NCI-H2029 treated with DMSO at 0.1 percent for 48 hours (cell line): ENCODE results near the gene MPIG6B.

Source experiments
- DNase-seq: peaks from one replicate; lab custom pipeline; 2025; lab: John Stamatoyannopoulos, UW

Gene MPIG6B

DNA sequence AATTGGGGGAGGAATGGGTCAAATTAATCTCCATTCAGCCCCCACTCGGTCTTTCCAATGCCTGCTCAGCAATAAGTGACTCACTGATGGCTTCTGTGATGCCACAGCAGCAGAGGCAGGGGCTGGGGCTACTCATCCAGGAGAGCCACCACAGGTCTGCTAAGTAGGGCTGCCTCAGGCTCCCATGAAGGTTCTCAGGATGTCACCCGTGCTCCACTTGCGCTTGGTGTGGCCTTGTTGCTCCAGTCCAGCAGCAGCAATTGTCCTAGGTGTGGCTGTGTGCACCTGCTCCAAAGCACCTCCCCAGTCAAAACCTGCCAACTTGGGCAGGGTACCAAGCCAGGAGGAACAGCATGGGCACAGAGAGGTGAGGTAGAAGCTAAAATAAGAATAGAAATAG, 1.0 kb upstream of the MPIG6B start:
- DNase-seq: no peak

DNA sequence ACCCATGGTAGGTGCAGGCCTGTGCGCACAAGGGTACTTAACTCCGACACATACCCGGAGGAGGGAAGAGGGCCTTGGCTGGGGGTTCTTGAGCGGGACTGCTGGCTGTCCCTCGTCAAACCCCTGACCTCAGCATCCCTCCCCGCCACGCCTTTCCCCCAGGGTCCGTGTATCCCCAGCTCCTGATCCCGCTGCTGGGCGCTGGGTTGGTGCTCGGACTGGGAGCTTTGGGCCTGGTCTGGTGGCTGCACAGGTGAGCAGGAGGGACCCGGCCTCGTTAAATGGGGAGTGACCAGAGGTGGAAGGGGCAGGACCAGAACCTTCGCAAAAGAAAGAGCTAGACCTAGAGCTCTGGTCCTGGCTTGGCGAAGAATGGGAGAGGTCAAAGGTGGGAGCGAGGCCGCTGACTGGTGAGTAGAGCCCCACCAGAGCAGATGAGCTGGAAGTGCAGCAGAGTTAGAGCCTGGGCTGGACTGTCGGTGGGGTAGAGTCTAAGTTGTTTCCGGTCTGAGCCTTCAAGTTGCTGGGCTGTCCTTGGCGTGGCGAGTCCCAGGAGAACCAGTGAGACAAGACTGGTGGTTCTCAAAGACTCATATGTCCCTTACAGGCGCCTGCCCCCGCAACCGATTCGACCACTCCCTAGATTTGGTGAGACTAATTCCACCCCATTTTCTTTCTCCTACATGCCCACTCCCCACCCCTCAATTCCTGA, 963 bp downstream of the MPIG6B start:
- DNase-seq: no peak

DNA sequence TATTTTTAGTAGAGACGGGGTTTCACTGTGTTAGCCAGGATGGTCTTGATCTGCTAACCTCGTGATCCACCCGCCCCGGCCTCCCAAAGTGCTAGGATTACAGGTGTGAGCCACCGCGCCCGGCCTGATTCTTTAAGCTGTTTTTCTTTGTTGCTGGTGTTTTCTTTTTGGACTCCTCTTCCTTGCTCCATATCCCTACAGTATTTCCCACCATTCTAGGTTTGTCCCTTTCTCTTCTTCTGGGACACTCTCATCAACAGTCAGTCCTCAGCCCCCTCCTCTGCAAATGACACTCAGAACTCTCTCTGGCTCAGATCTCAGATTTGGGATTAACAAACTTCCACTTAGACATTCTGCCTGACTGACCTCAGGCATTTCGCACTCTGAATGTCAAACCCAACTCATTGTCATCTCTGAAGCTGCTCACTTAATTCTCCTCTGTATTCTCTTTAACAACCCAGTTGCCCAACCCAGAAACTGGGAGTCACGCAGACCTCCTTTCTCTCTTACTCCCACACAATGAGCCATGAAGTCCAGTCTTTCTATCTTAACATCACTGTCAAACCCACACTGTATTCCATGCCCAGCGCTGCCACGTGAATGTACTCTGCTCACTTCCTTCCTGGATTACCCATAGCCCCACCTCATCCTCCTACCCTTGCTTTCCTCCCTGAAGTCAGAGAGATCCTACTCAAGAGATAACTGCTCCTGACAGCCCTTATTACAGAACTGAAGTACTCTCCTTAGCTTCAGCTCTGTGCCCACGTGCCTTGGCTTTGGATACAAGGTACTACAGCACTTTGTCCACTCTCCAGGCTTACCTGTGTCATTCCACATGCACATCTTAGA, 2.6 kb downstream of the MPIG6B start:
- DNase-seq: no peak

DNA sequence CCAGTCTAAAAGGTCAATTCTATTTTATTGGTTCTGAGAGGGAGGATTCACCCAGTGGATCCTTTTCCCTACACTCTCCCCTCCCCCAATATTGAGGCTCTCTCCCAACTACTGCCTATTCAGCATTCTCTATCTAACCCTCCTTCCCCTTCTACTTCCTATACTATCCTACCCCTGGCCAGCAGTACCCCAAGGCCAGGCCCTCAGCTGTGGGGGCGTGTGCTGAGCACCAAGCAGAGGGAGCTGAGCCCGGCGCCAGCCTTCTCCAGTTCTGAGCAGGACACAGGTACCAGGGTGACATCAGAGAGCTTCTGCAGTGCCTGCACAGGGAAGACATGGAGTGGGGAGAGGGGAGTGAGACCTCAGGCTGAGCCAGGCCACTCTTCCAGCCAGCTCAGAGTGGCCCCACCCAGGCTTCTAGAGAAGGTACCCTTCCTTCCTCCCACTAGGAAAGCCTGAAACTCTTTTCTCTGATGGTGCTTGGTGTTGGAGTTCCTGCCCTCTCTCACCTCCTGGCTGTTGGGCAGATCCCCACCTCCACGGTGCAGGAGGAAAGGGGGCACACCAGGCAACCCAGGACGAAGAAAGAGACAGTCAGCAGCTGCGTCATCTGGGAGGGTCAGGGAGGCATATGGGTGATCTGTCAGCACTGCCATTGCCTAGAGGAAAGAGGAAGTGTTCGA, 4.0 kb downstream of the MPIG6B start:
- DNase-seq: no peak

DNA sequence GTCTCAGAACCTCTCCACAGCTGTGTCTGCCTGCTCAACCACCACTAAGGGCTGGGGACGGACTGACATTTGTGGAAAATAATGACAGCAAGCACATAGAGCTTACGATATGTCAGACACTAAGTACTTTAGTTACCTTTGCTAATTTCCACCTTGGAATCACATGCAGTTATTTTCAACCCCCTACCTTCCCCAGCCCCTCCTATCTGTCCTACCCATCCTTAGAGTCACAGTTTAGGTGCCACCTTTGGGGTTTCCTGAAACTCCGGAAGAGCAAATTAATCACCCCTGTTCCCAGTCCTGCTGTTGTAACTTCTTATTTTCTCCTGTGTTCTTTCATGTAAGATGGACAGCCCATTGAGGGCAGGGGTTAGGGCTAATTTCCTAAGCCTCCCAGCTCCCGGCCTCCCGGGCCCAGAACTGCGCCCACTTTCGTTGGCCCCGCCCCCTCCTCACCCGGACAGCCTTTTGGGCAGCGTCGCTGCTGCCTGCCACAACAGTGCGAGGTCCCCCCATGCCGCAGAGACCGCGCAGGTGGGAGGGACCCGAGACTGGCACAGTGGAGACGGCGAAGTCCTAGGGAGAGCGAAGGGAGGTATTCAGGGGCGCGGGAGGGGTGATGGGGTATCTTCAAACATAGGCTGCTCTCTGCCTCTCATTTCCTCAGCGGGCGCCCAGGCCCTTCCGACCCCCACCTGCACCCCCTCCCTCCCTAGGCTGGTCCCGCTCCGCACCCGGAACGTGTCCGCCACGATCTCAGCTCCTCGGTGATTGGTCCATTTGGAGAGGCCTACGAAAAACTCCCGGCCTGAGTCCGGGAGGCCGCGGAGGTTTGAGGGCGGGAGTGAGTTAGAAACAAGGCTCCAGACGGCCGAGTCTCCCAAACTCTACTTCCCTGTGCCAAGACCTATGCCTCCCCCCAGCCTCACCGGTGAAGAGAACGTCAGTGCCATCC, 4.8 kb downstream of the MPIG6B start:
- no peak for DNase-seq

DNA sequence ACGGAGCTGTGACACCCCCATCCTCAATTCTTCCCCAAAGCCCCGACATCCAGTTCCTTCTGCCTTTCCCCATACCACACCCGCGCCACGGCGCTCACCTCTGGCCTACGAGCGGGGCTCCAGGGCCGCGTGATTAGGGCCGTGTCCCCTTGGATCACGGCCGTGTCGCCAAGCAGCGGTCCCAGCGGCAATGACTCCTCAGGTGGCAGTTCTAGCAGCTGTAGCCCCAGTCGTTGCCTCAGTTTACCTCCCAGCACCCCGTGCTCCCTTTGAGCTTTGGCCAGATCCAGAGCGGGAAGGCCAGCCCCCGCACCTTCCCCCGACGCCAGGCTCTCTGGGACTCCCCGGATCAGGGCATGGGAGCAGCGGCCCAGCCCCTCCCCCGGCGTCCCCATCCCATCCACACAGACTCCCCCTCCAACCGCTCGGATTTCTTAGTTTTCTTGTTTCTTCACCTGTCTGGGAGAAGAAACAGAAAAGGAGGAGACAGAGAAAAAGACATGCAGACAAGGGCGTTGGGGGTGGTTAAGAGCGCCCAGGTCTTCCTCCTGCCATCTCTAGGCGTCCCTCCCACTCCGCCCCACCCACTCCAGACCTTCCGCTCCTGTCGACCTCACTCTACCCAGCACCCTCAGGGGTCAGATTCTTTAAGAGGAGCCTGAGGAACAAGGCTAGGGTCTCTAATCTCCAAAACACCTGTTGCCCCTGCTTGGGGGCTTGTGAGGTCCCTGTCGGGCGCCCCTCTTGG, 5.8 kb downstream of the MPIG6B start, which contains the start of gene DDAH2:
Gene DDAH2, minus strand, starts transcription at position 533 of the 748 bp plus-strand sequence. Its CDS starts 138 bp downstream, at position 395.
- DNase-seq: no peak

DNA sequence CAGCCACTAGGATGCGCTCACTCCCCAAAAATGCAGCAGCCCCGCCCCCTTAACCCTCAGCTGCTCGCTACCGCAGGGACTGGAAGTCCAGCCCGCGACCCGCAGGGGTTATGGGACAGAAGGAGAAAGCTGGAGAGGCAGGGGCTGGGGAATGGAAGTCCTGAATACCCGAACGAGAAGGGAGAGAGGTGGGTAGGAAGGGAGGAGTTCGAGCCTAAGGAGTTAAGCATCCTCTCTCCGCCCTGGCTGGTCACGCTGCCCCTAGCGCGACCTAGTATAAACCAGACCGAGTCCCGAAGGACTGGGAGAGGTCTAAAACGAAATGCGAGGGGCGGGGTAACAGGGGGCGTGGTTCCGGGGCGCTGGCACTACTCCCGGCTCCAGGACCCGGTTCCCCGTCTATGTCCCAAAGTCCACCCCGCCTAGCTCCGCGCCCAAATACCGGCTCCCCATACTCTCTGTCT, 6.4 kb downstream of the MPIG6B start:
- peak; percentile 63 for DNase-seq

DNA sequence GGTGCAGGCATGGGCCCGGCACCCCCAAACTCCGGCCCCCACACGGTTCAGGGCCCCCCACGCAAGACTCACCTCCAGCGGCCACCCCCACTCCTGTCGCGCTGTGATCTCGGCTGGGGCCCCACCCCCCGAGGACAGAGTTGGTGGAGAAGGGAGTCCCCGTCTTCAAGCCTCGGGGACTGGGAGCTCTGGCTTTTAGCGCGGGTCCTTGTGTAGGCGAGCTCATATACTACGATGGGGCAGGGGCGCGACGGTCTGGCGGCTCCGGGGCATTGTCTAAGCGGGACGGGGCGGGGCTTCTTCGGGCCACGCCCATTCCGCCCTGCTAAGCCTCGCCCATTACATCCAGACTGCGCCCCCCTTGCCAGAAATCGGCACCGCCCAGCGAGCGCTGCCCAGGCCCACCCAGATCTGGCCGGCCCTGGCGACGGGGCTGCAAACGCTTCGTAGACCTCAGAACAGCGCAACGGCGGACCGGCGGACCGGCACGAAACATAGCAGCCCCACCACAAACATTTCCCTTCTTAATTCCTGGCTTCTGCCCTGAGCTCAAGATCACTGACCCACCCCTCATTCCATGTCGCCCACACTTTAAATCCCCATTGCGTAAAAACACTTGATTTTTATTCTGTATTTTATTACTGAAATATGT, 6.9 kb downstream of the MPIG6B start:
- DNase-seq: no peak

DNA sequence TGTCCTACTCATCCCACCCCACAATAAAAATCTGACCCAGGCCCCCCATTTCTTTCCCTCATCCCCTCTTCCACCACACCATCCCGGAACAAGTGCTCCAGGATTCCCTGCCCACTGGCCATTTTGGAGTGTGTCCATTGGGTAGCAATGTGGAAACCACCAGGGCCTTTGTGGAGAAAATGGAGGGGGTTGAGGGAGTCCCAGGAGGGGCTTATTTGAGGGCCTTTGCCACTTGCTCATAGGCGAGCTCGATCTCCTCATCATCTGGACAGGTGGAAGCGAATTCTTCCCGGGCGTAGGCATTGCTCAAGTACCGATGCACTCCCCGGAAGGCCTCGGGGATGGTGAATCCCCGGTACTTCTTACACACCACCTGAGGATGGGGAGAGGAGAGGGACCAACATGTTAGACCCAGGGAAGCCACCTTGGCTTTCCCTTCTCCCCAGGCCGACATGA, 7.5 kb downstream of the MPIG6B start:
- DNase-seq: no peak

DNA sequence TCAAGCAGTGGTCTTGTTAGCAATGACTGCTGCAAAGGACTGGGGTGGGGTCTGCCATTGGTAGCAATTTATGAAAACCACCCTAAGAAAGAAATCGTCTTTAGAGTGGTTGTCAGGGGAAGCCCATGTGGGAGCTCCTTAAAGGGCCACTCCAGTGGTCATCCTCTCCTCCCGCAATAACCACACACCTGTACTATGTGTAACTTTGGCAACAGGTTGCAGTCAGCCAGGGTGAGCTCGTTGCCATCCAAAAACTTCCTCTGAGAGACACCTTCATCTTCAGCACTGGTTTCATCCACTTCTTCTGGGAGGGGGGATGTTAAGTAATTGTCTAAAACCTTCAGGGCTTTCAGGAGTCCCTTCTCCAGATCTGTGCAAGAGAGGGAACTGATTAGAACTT, 8.9 kb downstream of the MPIG6B start:
- DNase-seq: no peak

DNA sequence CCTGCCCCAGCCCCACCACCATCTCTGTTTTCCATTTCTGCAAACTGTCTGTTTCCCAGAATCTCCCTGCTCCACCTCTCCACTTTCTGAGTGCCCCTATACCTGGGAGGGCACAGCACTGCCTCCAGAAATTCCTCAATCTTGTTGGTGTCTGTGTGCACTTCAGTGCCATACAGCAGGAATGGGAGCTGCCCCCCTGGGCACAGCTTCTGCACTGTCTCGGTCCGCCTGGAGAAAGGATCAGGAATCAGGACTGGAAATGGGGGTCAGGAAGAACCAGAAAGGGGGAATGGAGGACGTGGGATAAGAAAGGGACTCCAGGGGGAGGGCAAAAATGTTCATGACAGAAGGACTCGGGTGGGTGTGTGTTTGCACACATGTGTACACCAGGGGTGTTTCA, 10.6 kb downstream of the MPIG6B start:
- DNase-seq: no peak

DNA sequence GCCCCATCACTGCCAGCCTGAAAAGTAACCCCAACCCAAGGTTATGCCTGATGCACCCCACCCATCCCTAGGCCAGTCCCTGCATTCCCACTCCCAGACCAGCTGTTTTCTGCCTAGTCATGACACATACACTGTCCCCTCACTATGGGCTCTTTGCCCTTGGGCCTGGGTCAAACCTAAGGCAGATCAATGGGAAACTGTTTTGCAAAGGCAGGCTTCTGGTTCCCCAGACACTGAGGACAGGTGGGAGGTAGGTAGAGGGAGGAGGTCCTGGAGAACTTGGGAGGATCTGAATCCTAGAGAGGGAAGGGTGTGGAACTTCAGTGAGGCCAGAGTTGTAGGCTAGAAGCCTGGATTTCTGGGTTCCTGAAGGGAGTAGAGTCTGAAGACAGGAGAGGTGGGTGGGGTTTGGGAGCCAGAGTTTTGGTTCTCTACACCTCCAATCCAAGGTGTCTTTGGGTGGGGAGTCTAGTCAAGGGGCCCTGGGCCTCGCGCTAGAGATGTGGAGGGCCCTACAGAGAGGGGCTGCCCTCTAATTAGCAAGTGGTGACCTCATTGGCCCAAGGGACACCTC, 11.2 kb downstream of the MPIG6B start:
- no peak for DNase-seq

DNA sequence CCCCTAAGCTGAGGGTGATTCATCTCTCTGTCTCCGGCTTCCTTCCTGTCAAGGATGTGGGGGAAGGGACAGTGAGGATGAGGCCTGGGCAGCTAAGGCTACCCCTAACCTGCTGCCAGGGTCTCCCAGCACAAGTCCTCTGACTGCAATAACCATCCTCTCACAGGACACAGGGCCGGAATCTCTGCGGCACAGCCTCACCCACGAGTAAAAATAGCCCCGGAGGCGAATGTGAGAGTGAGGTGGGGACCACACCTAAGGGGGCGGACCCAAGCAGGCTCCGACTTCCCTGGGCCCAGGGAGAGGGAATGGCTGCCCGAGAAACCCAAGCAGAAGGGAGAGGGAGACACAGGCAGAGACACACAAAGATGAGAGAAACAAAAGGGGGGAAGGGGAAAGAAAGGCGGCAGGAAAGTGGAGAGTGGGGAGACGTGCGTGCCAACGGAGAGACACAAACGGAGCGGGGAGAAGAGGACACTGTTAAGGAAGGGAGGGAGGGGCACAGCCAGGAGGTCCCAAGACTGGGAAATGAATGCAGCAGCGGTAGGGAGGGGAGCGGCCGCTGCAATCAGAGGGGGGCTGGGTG, 11.7 kb downstream of the MPIG6B start:
- no peak for DNase-seq

DNA sequence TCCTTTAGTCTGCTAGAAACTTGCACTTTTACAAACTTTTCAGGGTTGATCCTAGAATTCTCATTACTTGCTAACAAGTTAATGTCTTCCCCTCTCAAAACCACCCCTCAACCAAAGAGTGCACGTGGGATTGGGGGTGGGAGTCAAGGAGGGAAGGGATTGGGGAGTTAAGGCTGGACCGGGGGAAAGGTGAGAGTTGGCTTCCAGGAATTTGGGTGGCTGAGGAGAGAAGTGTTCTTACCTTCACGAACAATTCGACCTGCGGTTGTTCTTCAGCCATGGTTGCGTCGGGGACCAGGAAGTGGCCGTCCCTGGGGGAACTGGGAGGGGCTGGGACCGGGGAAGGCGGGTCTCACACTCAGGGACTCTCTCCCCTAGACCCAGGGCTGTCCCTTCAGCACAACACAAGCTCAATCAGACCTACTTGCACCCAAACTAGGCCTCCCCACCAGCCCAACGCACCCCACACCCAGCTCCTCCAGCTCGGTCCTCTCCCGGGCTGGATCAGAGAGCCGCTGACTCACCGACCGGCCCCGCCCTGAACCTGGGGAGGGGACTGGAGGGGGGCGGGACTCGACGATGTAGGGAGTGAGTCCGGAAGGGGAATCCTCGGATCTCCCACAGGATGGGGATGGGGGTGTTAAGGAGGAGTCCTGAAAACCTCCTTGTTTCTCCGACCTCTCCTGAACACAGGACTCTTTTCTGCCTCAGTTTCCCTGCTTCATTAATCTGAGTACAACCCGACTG, 13.0 kb downstream of the MPIG6B start, which contains the start of gene CLIC1:
Gene CLIC1, minus strand, starts transcription at position 510 of the 747 bp plus-strand sequence. Its CDS starts 230 bp downstream, at position 280.
- DNase-seq: peak; percentile 26

DNA sequence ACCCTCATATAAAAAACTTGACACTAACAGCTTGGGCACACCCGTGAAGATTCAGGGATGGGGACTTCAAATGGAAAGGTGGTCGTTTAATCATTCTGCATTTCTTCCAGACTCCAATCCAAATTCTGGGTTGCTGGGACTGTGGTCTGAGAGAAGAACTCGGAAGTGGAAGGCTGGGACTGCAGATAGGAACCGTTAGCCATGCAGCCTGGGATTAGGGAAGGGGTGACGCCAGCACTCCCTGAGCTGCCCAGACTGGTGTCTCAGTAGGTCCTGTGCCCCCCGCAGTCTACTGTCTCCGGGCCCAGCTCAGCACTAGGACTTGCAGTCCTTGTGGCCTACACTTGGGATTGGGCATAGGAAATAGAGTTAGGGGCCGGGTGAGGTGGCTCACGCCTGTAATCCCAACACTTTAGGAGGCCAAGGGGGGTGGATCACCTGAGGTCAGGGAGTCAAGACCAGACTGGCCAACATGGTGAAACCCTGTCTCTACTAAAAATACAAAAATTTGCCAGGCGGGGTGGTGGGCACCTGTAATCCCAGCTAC, 13.7 kb downstream of the MPIG6B start:
- no peak for DNase-seq

DNA sequence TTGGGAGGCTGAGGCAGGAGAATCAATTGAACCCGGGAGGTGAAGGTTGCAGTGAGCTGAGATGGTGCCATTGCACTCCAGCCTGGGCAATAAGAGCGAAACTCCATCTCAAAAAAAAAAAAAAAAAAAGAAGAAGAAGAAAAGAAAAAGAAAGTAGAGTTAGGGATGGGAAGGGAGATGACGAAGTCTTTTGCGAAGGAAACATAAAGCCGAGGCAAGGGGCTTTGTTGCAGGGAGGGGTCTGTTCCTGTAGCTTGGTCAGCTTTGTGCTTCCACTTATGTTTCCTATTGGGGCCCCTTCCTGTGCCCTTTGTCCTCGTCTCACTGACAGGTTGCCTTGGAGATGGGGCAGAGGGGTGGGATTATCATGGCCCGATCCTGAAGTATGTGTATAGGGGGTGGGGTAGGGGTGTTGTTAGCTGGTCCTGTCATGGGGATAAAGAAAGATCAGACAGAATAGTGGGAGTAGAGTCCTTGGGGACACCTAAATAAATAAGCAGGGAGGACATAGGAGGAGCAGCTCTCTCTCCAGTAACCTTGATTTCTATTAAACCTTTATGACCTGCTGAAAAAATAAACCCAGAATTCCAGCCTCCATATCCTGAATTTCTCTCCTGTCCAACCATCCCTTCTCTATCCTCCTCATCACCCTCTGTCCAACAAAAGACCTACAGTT, 14.3 kb downstream of the MPIG6B start:
- DNase-seq: peak; percentile 75
